ENCODE measurements around the gene NPIPB6.
"Not testable (repeated sequence)": the region's sequence is repeated elsewhere in the genome, so short reads cannot be mapped to it uniquely, and the experiment has no call there.

The NPIPB6 gene

GRCh38 chr16:28363408-28363807 lies at the start of gene NPIPB6:
NPIPB6 (minus strand) TSS chr16:28363508; CDS start chr16:28362822, 686 bp downstream.
- H3K9ac ChIP-seq (ENCODE audit: insufficient read length); DNase-seq (ENCODE audit: low read depth, low spot score); H3K36me3 ChIP-seq (ENCODE audit: insufficient read depth, low read length); H3K4me3 ChIP-seq; H3K27ac ChIP-seq; H3K9me3 ChIP-seq (ENCODE audit: low read depth, low read length): not testable (repeated sequence)

- DNase-seq (ENCODE audit: low read depth, low spot score); H3K27ac ChIP-seq; H3K9me3 ChIP-seq (ENCODE audit: low read depth, low read length); H3K36me3 ChIP-seq (ENCODE audit: insufficient read depth, low read length): not testable (repeated sequence)
- Histone ChIP-seq H3K4me3 (peak within 1 kb of the TSS; percentile 65), H3K9ac (ENCODE audit: insufficient read length) (peak within 1 kb of the TSS; percentile 51)
Observed at GRCh38 chr16:28403220-28404072, 40.1 kb upstream of the NPIPB6 start, which contains the start of gene EIF3CL. EIF3CL (minus strand) TSS chr16:28403841; CDS start chr16:28403618, 223 bp downstream.

DNA sequence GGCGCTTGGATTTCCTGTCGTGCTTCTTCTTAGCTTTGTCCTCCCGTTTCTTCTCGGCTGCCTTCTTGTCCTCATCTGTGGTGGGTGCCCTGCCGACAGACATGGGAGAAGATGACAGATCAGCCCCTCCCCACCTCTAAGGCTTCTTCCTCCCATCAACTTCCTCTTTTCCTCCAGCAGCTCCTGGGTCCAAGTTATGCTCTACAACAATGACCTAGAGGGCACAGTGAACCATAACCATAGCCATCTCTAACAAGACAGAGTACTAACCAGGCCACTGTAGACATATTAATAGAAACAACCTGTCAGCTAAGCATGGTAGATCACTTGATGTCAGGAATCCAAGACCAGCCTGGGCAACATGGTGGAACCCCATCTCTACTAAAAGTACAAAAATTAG lies 28.7 kb upstream of the NPIPB6 start:
- H3K27ac ChIP-seq; H3K9me3 ChIP-seq (ENCODE audit: low read depth, low read length); DNase-seq (ENCODE audit: low read depth, low spot score); H3K36me3 ChIP-seq (ENCODE audit: insufficient read depth, low read length); H3K9ac ChIP-seq (ENCODE audit: insufficient read length); H3K4me3 ChIP-seq: not testable (repeated sequence)

- not testable (repeated sequence) for DNase-seq (ENCODE audit: low read depth, low spot score); H3K27ac ChIP-seq; H3K9me3 ChIP-seq (ENCODE audit: low read depth, low read length); H3K36me3 ChIP-seq (ENCODE audit: insufficient read depth, low read length); H3K4me3 ChIP-seq; H3K9ac ChIP-seq (ENCODE audit: insufficient read length)
Observed at GRCh38 chr16:28382177-28382867, 19.0 kb upstream of the NPIPB6 start.

- H3K27ac ChIP-seq; DNase-seq (ENCODE audit: low read depth, low spot score); H3K9me3 ChIP-seq (ENCODE audit: low read depth, low read length); H3K4me3 ChIP-seq; H3K36me3 ChIP-seq (ENCODE audit: insufficient read depth, low read length); H3K9ac ChIP-seq (ENCODE audit: insufficient read length): not testable (repeated sequence)
Observed at GRCh38 chr16:28377822-28378221, 14.5 kb upstream of the NPIPB6 start.

GRCh38 chr16:28377108-28377625 lies 13.9 kb upstream of the NPIPB6 start:
- H3K4me3 ChIP-seq; H3K27ac ChIP-seq; H3K9me3 ChIP-seq (ENCODE audit: low read depth, low read length); H3K36me3 ChIP-seq (ENCODE audit: insufficient read depth, low read length); DNase-seq (ENCODE audit: low read depth, low spot score); H3K9ac ChIP-seq (ENCODE audit: insufficient read length): not testable (repeated sequence)

DNA sequence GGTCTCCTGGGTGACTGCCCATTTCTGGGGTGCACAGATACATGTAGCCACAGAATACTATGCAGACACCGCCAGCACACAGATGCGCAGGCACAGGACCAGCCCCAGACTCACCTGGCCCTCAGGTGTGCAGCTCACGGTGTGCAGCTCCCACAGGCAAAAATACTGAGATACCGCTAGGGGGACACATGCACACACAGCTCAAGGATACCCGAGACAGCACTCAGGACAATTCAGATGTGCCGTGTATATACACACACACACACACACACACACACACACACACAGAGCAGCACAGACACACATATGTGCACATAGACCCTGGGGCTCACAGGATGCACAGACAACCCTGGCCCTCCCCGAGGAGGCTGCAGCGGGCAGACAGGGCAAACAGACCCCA lies 11.8 kb upstream of the NPIPB6 start:
- not testable (repeated sequence) for H3K36me3 ChIP-seq (ENCODE audit: insufficient read depth, low read length); DNase-seq (ENCODE audit: low read depth, low spot score)

GRCh38 chr16:28374281-28374680 lies 11.0 kb upstream of the NPIPB6 start:
- not testable (repeated sequence) for H3K4me3 ChIP-seq; H3K9me3 ChIP-seq (ENCODE audit: low read depth, low read length); H3K9ac ChIP-seq (ENCODE audit: insufficient read length); DNase-seq (ENCODE audit: low read depth, low spot score); H3K36me3 ChIP-seq (ENCODE audit: insufficient read depth, low read length); H3K27ac ChIP-seq

More for the DNA sequence above, 11.8 kb upstream of the NPIPB6 start:
- not testable (repeated sequence) for H3K27ac ChIP-seq; H3K4me3 ChIP-seq; H3K9ac ChIP-seq (ENCODE audit: insufficient read length); H3K9me3 ChIP-seq (ENCODE audit: low read depth, low read length)

DNA sequence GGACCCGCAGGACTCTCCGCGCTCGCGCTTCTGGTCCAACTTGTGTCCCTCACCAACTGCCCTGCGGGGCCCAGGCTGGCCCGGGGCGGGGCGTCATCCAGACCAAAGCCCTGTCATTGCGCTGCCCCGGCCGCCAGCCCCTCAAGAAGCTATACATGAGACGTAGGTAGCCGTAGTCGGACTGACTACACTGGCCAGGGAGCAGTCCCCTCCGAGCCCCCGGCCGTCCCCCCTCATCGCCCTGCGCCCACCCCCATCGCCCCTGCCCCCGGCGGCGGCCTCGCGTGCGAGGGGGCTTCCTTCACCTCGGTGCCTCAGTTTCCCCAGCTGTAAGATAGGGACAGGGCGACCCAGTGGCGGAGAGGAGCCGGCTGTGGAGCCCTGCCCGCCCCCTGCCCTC lies 4.6 kb upstream of the NPIPB6 start:
- DNase-seq (ENCODE audit: low read depth, low spot score); H3K4me3 ChIP-seq; H3K9ac ChIP-seq (ENCODE audit: insufficient read length); H3K9me3 ChIP-seq (ENCODE audit: low read depth, low read length); H3K27ac ChIP-seq; H3K36me3 ChIP-seq (ENCODE audit: insufficient read depth, low read length): not testable (repeated sequence)

DNA sequence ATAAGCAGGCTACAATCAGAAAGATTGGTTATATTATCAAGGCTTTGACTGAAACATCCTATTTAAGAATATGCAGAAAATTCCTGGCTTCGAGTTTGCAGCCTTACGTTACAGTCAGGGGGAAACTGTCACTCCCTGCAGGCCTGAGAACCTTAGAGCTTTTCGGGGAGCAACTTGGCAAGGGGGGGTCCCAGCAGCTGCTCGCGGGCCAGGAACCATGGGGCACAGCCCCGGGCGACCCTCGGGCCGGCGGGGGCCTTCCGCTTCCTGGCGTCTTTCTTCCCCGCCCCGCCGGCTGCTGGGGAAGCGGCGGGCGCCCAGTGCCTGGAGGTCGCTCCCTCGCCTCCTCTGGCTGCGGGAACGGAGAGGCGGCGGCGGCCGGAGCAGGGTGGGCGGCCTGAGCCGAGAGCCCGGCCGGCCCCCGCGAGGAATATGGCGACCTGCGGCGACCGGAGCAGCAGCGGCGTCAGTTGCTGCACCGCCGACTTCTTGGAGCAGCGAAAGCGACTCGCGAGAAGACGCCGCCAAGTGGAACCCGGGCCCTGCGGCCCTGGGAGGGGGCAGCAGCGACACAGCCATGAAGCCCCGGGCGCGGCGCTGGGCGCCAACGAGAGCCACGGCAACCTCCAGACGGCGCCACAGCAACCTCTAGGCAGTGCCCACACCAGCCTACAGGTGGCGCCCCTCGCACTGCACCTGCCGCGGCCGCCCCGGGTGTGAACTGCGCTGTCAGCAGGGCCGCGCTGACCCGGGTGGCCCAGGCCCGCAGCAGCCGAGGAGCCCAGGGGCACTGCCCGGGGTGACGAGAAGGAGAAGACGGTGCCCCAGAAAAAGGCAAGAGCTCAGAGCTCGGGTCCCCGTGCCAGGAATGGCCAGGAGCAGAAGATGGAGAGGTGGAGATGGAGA lies 1.2 kb upstream of the NPIPB6 start:
- not testable (repeated sequence) for H3K9ac ChIP-seq (ENCODE audit: insufficient read length); H3K27ac ChIP-seq; DNase-seq (ENCODE audit: low read depth, low spot score); H3K9me3 ChIP-seq (ENCODE audit: low read depth, low read length); H3K36me3 ChIP-seq (ENCODE audit: insufficient read depth, low read length); H3K4me3 ChIP-seq

DNA sequence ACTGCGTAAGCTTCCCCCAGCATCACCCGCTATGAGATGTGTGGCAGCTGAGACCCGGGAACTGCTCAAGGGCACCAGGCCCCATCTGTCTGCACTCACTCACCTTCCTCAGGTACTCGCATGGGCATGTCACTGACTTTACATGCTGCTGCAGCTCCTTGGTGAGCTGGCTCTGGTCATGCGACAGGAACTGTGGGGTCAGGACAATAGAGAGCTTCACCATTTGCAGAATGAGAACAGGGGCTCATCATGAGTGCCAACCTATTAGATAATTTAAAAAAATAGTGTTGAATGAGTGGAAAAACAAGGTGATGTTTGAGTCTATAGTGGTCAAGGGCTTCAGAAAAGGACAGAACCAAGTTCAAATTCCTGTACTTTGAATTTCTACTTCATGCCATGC lies 708 bp downstream of the NPIPB6 start:
- not testable (repeated sequence) for H3K9ac ChIP-seq (ENCODE audit: insufficient read length); H3K27ac ChIP-seq; H3K36me3 ChIP-seq (ENCODE audit: insufficient read depth, low read length); DNase-seq (ENCODE audit: low read depth, low spot score); H3K4me3 ChIP-seq; H3K9me3 ChIP-seq (ENCODE audit: low read depth, low read length)

- not testable (repeated sequence) for H3K27ac ChIP-seq; H3K36me3 ChIP-seq (ENCODE audit: insufficient read depth, low read length); DNase-seq (ENCODE audit: low read depth, low spot score); H3K4me3 ChIP-seq; H3K9me3 ChIP-seq (ENCODE audit: low read depth, low read length); H3K9ac ChIP-seq (ENCODE audit: insufficient read length)
Observed at GRCh38 chr16:28338230-28338629, 25.1 kb downstream of the NPIPB6 start.

GRCh38 chr16:28336940-28337710 lies 26.2 kb downstream of the NPIPB6 start:
- H3K27ac ChIP-seq; H3K9me3 ChIP-seq (ENCODE audit: low read depth, low read length); H3K36me3 ChIP-seq (ENCODE audit: insufficient read depth, low read length); DNase-seq (ENCODE audit: low read depth, low spot score); H3K4me3 ChIP-seq; H3K9ac ChIP-seq (ENCODE audit: insufficient read length): not testable (repeated sequence)

Measured in SK-N-MC (cell line).